Activated CD8-positive, alpha-beta memory T cell treated with anti-CD3 and anti-CD28 coated beads, Interleukin-2, amount 50 U/mL, for 1 hour (primary cell): Measurements from ENCODE around the gene RENBP.

Source experiments
- DNase-seq: peaks from one replicate; pipeline ENCODE4 v3.0.0-alpha.2; 2020; ENCODE audit errors: extremely low read depth

RENBP gene

DNA sequence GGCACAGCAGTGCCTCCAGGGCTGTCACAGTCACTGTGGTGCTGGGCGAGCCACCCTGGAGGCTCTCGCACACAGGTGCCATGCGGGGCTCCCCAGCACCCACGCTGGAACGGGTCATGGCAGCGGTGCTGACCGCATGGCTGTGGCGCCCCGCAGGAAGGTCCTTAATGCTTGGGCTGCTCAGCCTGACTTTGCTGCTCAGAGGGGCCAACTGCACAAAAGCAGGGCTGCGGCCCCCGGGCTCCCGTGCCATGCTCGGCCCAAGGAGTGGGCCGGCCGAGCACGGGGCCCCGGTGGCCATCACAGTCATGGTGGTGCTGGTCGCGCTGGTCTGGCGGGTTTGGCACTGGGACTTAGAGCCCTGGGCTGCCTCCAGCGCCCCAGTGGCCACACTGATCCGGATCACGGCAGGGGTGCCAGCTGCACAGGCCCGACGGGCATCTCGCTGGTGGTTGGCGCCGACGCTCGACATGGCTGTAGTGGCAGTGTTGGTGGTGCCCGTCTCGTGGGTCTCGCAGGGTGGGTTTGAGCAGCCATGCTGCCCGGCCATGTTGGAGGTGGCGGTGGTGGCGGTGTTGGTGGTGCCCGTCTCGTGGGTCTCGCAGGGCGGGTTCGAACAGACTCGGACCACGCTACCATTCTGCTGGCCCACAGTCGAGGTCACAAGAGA is 10.2 kb upstream of the RENBP start:
- no peak for DNase-seq

DNA sequence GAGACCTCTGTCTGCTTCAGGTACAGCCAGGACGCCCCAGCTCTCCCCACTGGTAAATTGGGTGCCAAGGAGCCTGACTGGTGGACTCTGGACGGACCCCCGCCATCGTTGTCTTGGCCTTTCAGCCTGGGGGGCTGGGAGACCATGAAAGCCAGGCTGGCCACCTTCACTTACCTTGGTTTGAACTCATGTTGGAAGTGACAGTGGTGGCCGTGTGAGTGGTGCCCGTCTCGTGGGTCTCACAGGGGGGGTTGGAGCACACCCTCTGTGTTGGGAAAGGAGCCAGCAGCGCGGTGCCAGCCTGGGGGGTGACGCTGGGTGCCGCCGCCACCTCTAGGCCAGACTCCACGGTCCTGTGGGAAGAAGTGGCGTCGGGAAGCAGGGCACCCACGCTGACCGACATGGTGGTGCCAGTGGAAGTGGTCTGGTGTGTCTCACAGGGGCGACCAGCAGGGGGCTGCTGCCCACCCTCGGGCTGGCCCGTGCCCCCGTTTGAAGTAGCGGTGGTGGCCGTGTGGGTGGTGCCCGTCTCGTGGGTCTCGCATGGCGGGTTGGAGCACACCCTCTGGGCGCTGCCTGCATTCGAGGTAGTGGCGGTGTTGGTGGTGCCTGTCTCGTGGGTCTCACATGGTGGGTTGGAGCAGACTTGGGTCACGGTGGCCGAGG is 9.6 kb upstream of the RENBP start:
- no peak for DNase-seq

DNA sequence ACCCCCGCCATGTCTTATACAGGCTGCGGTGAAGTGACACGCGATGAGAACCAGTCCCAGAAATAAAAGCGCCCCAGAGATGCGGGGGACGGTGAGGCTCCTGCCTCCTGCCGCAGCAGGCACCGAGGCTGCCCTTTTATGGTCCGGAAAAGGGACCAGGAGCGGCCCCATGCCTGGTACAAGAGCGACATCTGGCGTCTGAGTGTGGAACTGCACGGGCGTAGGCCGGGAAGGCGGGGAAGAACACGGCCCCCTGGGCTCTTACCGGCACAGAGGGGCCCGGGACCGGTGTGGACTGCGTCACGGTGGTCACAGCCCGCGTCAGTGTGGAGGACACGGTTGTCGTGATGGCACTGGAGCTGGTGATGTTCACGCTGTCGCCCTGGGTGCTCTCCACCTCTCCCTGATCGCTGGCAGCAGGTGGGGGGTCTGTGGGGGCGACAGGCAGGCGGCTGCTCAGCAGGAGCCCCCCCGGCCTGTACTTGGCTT is 8.9 kb upstream of the RENBP start:
- peak; percentile 51 for DNase-seq

DNA sequence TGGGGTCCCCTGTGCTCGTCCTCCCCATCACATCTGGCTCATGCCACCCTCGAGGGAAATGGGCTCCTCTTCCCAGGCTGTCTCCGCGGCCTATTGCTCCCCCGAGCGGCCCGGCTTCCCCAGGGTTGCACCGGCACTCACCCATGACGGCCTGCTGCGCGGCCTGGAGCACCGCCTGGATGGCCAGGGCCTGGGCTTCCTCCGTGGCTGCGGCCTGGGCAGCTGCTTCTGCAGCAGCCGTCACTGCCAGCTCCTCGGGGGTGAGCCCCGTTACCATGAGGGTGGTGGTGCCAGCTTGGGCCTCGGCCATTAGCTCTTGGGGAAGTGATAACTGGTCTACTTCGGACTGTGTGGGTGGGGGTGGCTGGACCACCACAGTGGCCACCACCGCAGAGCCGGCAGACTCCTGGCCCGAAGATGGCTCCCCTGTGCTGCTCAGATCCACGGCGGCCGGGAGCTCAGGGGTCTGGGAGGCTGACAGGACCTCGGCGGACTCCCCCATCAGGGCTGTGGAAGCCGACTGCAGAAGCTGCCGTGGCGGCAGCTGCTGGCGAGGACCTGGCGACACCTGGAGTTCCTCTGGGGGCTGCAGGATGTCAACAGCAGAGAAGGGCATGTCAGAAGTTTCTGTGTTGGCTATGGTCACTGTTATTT is 8.1 kb upstream of the RENBP start:
- no peak for DNase-seq

GRCh38 chrX:153951683-153952372 is 7.4 kb upstream of the RENBP start:
- DNase-seq, result no peak

DNA sequence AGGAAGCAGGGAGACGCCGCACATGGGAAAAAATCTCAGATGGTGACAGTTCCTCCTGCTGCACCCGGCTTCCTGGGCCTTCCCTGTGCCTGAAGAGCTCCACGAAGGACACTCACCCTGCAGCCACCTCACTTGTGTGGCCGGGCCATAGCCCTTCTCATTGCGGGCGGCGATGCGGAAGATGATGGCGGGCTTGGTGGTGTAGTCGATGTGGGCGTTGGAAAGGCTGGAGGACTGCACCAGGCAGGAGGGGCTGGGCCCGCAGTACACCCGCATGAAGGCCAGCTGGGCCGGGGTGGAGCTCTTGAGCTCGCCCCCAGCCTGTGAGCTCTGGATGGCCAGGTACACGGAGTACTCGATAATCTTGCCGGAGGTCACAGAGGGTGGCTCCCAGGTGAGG is 5.7 kb upstream of the RENBP start:
- no peak for DNase-seq

GRCh38 chrX:153948847-153949805 is 4.7 kb upstream of the RENBP start:
- DNase-seq, result no peak

DNA sequence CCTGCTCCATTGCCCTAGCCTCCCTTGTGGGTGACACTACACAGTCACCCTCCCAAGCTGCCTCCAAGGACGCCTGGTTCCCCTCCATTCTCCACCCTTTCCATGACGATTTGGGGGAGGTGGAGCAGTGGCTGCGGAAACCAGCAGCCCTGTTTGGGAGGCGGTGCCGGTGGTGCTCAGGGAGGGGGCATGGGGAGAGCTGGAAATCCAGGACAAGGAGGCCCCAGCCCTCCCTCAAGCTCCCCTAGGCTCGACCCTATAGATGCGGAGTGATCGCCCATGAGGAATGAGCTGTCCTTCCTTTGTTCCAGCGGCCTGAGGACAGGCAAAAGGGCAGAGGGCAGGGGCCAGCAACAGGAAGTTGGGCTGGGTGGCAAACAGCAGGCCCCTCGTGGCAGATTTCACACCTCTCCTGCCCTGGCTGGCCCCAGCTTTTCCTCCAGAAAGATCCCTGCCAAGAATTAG is 3.6 kb upstream of the RENBP start:
- no peak for DNase-seq

DNA sequence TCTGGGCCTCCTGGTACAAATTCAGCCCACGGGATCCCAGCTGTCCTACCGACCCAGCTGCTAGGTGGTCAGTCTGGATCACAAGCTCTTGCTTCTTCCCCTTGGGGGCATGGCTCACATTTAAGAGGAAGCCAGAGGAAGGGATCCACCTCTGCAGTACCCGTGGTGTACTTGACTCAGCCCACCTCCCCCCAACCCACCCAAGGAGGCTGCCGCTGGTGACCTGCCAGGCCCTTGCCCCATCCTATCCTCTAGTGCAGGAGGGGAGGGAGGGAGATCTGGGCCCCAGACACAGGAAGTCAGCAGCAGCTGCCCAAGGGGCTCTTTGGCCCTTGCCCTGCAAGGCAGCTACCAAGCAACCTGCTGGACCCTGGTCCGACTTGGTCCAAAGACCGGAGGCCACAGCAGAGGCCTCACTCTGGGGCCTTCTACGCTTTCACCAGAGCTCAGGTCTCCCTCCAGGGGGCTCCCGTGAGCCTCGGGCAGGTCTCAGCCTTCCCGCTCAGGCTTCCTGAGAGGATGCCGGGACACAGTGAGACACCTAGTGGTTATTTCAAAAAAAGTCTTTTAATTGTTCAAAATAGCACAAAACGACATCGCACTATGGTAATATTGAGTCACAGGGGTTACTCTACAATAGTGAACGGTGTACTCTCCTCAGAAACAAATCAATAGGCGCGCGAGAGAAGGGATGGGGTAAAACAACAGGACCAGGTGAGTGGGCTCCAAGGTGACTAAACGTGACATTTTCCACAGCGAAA is 2.7 kb upstream of the RENBP start:
- DNase-seq, result no peak

- no peak for DNase-seq
Measured at GRCh38 chrX:153945956-153946943, 1.8 kb upstream of the RENBP start.

DNA sequence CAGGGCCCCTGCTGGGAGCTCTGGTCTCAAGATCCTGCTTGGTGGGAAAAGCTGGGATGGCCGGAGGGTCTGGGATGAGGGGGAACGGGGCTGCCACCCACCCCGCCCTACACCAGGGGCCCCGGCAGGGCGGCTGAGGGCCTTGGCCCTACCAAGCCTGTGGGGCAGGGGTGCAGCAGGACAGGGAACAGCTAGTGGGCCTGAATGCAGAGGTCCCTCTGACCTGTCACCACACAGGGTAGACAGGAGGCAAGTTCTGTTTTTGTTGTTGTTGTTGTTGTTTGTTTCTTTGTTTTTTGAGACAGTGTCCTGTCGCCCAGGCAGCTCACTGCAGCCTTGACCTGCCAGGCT is 332 bp upstream of the RENBP start:
- no peak for DNase-seq

DNA sequence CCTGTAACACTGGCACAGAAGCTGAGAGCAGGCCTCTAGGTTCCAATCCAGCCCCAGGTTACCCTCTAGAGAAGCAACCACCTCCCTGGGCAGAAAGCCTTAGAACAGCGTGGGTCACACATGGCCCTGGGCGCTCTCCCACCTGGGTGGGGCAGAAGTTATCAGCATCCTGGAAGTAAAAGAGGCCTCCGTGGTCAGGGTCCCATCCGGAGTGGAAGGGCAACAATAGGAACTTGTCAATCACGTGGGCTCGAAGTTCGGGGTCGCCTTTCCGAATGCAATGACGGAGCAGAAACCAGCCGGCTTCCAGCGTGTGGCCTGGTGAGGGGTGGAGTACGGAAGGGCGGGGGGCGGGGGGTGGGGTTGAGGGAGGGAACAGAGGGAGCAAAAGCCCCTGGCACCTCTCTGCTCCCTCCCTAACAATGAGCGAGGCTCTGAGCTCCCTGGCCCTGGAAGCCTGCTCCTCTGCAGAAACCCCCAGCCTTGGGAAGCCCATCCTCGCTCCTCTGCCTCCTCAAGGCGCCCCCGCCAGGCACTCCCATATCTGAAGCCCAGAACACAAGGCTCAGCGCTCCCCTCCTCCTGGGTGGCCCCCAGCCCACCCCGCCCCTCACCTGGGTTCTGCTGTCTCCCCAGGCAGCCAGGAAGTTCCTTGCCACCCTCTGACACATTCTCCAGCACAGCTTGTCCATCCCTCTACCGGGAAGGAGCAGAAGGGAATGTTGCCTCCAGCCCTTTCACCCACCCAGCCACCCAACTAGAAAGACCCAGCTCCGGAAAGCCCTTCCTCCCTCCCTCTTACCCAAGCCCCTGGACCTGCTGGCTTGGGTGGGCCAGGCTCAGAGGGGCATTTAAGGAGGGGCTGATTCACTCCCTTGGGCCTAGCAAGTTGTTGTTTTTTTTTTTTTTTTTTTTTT is 2.8 kb downstream of the RENBP start:
- DNase-seq, result no peak

DNA sequence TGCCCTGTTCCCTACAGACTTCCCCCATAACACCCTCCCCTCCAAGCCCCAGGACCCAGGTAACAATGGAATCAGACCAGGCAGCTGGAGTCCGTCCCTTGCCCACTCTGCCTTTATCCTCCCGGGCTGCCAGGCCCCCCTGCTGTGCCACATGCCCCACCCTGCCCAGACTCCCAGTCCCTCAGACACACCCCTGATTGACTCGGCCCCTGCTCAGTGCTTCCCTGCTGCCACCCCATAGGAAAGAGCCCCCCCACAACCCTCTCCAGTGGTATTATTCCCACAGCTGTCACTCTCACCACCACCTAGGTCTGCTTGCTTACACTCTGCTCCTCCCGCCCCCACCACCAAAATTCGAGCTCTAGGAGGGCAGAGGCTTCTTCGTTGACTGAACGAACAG is 4.9 kb downstream of the RENBP start:
- no peak for DNase-seq

- DNase-seq, result no peak
Measured at GRCh38 chrX:153938226-153938786, 6.1 kb downstream of the RENBP start.

DNA sequence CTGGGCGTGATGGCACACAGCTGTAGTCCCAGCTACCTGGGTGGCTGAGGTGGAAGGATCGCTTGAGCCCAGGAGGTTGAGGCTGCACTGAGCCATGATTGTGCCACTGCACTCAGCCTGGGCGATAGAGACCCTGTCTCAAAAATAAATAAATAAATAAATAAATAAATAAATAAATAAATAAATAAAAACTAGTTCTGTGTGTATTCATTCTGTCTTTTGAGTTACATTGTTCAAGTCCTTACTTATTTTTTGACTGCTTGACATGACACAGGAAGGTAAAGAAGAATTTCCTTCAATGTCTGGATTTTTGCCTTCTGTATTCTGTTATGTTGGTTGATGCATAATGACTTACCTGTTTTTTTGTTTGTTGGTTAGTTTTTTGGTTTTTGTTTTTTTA is 7.4 kb downstream of the RENBP start:
- DNase-seq, result no peak

DNA sequence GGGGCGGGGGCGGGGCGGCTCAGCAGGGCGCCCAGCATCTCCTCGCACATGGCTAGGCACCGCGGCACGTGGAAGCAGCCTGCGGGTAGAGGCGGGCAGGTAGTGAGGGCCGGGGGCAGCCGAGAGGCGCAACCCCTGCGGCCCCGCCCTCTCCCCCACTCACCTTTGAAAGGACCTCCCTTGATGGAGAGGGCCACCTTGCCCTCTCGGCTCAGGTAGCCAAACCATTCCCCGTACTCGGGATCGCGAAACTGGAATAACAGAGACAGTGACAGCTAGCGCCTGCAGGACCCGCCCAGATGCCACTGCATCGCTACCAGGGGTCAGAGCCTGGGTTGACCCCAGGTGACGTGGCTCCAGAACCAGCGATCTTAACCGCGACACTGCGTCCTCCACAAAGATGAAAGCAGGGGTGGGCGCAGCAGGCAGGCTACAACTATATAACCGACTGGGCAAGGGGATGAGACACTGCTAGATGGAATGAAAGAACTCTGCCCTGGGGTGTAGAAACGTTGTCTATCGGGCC is 9.1 kb downstream of the RENBP start:
- no peak for DNase-seq

DNA sequence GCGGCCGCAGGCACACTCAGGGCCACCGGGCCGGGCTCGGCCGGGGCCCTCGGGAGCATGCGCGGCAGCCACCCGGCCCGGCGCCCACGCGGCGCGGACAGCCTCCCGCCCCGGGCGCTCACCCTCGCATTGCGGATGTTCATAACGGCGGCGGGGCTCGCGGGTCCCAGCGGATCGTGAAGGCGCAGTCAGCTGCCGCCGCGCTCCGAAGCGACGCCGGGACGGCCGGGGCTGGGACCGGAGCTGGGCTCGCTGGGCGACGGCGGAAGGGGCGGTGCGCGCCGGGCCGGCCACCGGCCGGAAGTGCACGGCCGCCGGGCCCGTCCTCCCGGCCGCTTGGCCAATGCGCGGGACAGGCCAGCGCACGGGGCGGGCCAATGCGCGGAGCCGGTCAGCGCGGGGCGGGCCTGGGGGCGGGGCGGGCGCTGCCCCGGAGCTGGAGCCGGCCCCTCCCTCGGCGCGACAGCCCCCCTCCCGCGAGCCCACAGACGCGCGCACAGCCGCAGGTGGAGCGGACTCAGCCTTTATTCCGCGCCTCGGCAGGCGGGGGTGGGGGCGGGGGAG is 9.6 kb downstream of the RENBP start, which contains the start of gene NAA10:
Gene NAA10 (minus strand): TSS at position 276 of the 564 bp plus-strand sequence. CDS start 133 bp downstream, at position 143.
- DNase-seq, result no peak
